ENCODE results near the gene DIS3. TPM values are rescaled to one million over a fixed set of nuclear protein-coding genes. Genes with fewer than 3 reads are reported as not detected.
"Not testable (repeated sequence)": the region's sequence is repeated elsewhere in the genome, so short reads cannot be mapped to it uniquely, and the experiment has no call there.

DIS3 gene
- total RNA-seq, 4 donors from 2014 or later, result 11.6 to 17.6 (median 17.0) TPM

GRCh38 chr13:72737033-72737432 is 44.7 kb downstream of the DIS3 start:
- no peaks in the 10 kb centered on the region for H3K27me3 ChIP-seq
- H3K9me3 ChIP-seq, result no peaks in the 10 kb centered on the region
- no peak overlapping the region for H3K27ac ChIP-seq
- ATAC-seq (no peak), DNase-seq (no peak)
- in situ Hi-C loops (cut with MboI; ENCODE audit: low sequenced_read_pairs in 4 of 4), result no loop called here
- H3K4me3 ChIP-seq, result no peak overlapping the region
- TF ChIP-seq POLR2A (IDR thresholded peaks at IDR 0.05) (no peak), CTCF (IDR thresholded peaks at IDR 0.05 in 4 of 5, conservative IDR thresholded peaks at IDR 0.05 in 1 of 5) (no peak)
- no peaks in the 10 kb centered on the region for H3K36me3 ChIP-seq
- H3K4me1 ChIP-seq, result no peaks in the 10 kb centered on the region
- intact Hi-C loops (cut with DNase I; ENCODE audit: low total_unique reads), result no loop called here

- Histone ChIP-seq H3K4me1 (peaks cover 8 to 18% of the 10 kb centered on the region in 2 donors), H3K27me3 (no peaks in the 10 kb centered on the region), H3K36me3 (no peaks in the 10 kb centered on the region), H3K9me3 (no peaks in the 10 kb centered on the region), H3K27ac (peak overlapping the region; percentile 70 to 81 (median 76)), H3K4me3 (peak overlapping the region; percentile 75 to 90 (median 82))
- intact Hi-C loops (cut with DNase I; ENCODE audit: low total_unique reads) (no loop called here), in situ Hi-C loops (cut with MboI; ENCODE audit: low sequenced_read_pairs in 4 of 4) (loop anchor here in 1 of 4 donors (5.0 kb wide), 1 partner anchor 54 kb away; the partner anchor contains the start of genes DIS3 and PIBF1)
- DNase-seq (no peak), ATAC-seq (peak in 1 of 2 donors; percentile 4)
- no peak for TF ChIP-seq POLR2A (IDR thresholded peaks at IDR 0.05)
- TF ChIP-seq CTCF (IDR thresholded peaks at IDR 0.05 in 4 of 5, conservative IDR thresholded peaks at IDR 0.05 in 1 of 5), result no peak
Measured at GRCh38 chr13:72728290-72728605, 53.5 kb downstream of the DIS3 start.

GRCh38 chr13:72727417-72728289 is 54.0 kb downstream of the DIS3 start, which contains the start of the genes BORA and MZT1:
Gene BORA (plus strand): TSS chr13:72727923. CDS start chr13:72728941, 1,018 bp downstream.
Gene MZT1 (minus strand): TSS chr13:72727629. CDS start chr13:72727602, 27 bp downstream.
- in situ Hi-C loops (cut with MboI; ENCODE audit: low sequenced_read_pairs in 4 of 4), result loop anchor here in 1 of 4 donors (5.0 kb wide), 1 partner anchor 55 kb away; the partner anchor contains the start of genes DIS3 and PIBF1
- peaks cover 8 to 18% of the 10 kb centered on the region in 2 donors for H3K4me1 ChIP-seq
- no peaks in the 10 kb centered on the region for H3K36me3 ChIP-seq
- DNase-seq, result peak; percentile 89 to 94
- peak; percentile 98 for ATAC-seq
- no peak for TF ChIP-seq CTCF (IDR thresholded peaks at IDR 0.05 in 4 of 5, conservative IDR thresholded peaks at IDR 0.05 in 1 of 5)
- peak in 1 of 2 donors; percentile 24 for TF ChIP-seq POLR2A (IDR thresholded peaks at IDR 0.05)
- no peaks in the 10 kb centered on the region for H3K9me3 ChIP-seq
- H3K27ac ChIP-seq, result peak within 1 kb of the TSS; percentile 71 to 81 (median 76)
- intact Hi-C loops (cut with DNase I; ENCODE audit: low total_unique reads), result loop anchor here (1.0 kb wide), 1 partner anchor 55 kb away; the partner anchor contains the start of gene PIBF1
- H3K4me3 ChIP-seq, result peak within 1 kb of the TSS; percentile 75 to 90 (median 82)
- H3K27me3 ChIP-seq, result no peaks in the 10 kb centered on the region

GRCh38 chr13:72726726-72727416 is 54.8 kb downstream of the DIS3 start:
- DNase-seq, result no peak
- H3K9me3 ChIP-seq, result no peaks in the 10 kb centered on the region
- no peaks in the 10 kb centered on the region for H3K36me3 ChIP-seq
- intact Hi-C loops (cut with DNase I; ENCODE audit: low total_unique reads), result loop anchor here (1.0 kb wide), 1 partner anchor 55 kb away; the partner anchor contains the start of gene PIBF1
- in situ Hi-C loops (cut with MboI; ENCODE audit: low sequenced_read_pairs in 4 of 4), result loop anchor here in 1 of 4 donors (5.0 kb wide), 1 partner anchor 55 kb away; the partner anchor contains the start of genes DIS3 and PIBF1
- peak overlapping the region; percentile 71 to 81 (median 76) for H3K27ac ChIP-seq
- peaks cover 8 to 18% of the 10 kb centered on the region in 2 donors for H3K4me1 ChIP-seq
- TF ChIP-seq CTCF (IDR thresholded peaks at IDR 0.05 in 4 of 5, conservative IDR thresholded peaks at IDR 0.05 in 1 of 5) (no peak), POLR2A (IDR thresholded peaks at IDR 0.05) (no peak)
- peak; percentile 21 to 40 for ATAC-seq
- H3K27me3 ChIP-seq, result no peaks in the 10 kb centered on the region
- H3K4me3 ChIP-seq, result peak overlapping the region; percentile 75 to 90 (median 82)

- ATAC-seq; intact Hi-C loops (cut with DNase I; ENCODE audit: low total_unique reads); DNase-seq; H3K27me3 ChIP-seq; H3K36me3 ChIP-seq; H3K9me3 ChIP-seq; H3K27ac ChIP-seq: not testable (repeated sequence)
- Histone ChIP-seq H3K4me1 (peaks cover 8 to 18% of the 10 kb centered on the region in 2 donors), H3K4me3 (peak overlapping the region in 2 of 4 donors; percentile 82 to 90)
- in situ Hi-C loops (cut with MboI; ENCODE audit: low sequenced_read_pairs in 4 of 4), result loop anchor here in 1 of 4 donors (5.0 kb wide), 1 partner anchor 56 kb away; the partner anchor contains the start of genes DIS3 and PIBF1
Measured at GRCh38 chr13:72726185-72726584, 55.5 kb downstream of the DIS3 start.

All from gastrocnemius medialis (tissue), 4 donors.